Measurements from ENCODE around the gene RNF166.

Gene RNF166, protein sequence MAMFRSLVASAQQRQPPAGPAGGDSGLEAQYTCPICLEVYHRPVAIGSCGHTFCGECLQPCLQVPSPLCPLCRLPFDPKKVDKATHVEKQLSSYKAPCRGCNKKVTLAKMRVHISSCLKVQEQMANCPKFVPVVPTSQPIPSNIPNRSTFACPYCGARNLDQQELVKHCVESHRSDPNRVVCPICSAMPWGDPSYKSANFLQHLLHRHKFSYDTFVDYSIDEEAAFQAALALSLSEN

GRCh38 chr16:88706229-88706964, at the start of gene RNF166, which contains the start of gene CTU2:
Gene RNF166 (minus strand): TSS chr16:88706408. CDS start chr16:88706325, 83 bp downstream.
Gene CTU2 (plus strand): TSS chr16:88706503. CDS start chr16:88706531, 28 bp downstream.
- peak; percentile 92 for DNase-seq (ENCODE audit: low spot score)

- DNase-seq (ENCODE audit: low spot score) = no peak
Observed at GRCh38 chr16:88754912-88755744, 48.9 kb upstream of the RNF166 start.

DNA sequence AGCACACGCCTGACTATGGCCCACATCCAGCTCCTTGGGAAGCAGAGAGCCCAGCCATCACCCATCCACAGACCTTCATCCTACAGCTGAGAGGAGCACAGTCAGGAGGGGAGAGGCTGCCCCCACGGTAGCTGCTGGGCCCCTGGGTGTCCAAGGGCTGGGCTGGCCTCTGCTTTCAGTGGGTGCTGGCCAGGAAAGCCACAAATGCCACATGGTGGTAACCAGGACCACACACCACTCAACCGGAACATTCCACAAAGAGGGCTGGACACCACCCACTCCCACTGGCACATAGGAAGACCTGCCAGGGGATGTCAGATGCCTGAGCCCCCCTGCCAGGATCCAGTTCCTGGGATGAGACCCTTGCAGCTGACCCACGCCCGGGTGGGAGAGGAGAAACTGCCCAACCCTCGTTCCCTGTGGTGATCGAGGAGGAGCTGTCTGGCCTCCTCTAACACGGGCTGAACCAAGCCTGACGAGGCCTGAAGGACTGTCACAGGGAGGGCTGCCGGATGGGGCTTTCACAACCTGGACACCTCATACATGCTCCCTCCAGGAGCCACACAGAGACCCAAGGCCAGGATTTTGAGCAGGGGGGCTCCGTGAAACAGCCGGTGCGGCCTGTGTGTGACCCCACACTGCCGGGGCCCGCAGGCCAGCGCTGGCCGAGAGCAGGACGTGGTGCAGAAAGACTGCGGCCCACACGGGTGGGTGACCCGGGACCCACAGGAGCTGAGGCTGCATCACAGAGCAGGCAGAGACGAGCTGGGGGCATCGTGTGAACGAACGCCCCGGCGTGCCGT, 48.1 kb upstream of the RNF166 start:
- DNase-seq (ENCODE audit: low spot score) = no peak

- DNase-seq (ENCODE audit: low spot score) = no peak
Observed at GRCh38 chr16:88753602-88754001, 47.4 kb upstream of the RNF166 start.

GRCh38 chr16:88753191-88753590, 47.0 kb upstream of the RNF166 start:
- DNase-seq (ENCODE audit: low spot score) = no peak

GRCh38 chr16:88752386-88753002, 46.3 kb upstream of the RNF166 start:
- DNase-seq (ENCODE audit: low spot score) = no peak

GRCh38 chr16:88750854-88751253, 44.6 kb upstream of the RNF166 start:
- no peak for DNase-seq (ENCODE audit: low spot score)

DNA sequence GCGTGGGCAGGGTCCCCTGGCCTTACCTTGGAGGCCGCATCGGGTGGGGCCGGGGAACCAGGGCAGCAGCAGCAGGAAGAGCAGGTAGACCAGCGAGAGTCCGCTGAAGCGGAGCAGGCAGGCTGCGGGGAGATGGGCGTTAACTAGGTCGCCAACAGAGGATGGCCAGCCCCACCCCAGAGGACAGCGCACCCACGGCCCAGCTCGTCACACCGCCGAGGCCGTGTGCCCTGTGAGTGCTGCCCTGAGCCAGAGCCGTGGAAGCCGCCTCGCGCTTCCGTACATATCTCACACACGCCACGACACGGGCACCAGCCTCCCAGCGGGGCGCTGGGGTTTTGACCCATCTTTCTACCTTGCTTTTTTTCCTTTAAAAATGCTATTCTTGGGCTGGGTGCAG, 43.1 kb upstream of the RNF166 start:
- no peak for DNase-seq (ENCODE audit: low spot score)

DNA sequence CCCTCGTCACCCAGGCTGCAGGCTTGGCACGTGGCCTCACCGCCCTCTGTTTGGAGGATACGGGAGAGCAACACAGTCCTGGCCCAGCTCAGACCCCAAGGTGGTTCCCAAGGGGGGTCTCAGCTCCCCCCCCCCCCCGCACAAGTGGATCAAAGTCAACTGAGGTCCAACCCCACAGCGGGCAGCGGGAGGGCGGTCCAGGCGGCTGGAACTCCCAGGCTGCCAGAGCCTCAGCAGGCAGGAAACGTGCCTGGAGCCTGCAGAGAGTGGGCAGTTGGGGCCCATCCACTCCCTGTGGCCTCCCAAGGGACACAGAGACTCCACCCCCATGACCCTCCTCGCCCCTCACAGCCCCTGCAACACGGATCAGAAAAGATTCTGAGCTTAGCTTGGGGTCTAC, 42.2 kb upstream of the RNF166 start:
- no peak for DNase-seq (ENCODE audit: low spot score)

GRCh38 chr16:88747588-88748301, 41.5 kb upstream of the RNF166 start:
- peak; percentile 31 for DNase-seq (ENCODE audit: low spot score)

DNA sequence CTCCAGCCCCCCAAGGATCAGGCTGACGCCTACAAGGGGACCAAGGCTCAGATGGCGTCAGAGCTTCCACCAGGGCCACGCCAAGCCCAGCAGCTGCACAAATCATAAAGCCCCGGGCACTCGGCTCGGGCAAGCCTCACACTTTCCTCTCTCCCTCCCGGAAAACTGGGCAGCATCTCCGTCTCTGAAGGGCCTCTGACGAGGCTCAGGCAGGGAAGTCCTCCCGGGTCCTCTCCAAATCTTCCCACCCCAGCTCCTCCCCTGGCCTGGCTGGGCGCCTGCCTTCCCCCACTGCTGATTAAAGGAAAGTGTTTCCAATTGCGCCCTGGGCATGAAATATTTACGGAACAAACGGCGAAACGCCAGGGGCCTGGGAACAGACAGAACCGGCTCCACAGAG, 40.3 kb upstream of the RNF166 start:
- no peak for DNase-seq (ENCODE audit: low spot score)

- no peak for DNase-seq (ENCODE audit: low spot score)
Observed at GRCh38 chr16:88744577-88745521, 38.6 kb upstream of the RNF166 start.

DNA sequence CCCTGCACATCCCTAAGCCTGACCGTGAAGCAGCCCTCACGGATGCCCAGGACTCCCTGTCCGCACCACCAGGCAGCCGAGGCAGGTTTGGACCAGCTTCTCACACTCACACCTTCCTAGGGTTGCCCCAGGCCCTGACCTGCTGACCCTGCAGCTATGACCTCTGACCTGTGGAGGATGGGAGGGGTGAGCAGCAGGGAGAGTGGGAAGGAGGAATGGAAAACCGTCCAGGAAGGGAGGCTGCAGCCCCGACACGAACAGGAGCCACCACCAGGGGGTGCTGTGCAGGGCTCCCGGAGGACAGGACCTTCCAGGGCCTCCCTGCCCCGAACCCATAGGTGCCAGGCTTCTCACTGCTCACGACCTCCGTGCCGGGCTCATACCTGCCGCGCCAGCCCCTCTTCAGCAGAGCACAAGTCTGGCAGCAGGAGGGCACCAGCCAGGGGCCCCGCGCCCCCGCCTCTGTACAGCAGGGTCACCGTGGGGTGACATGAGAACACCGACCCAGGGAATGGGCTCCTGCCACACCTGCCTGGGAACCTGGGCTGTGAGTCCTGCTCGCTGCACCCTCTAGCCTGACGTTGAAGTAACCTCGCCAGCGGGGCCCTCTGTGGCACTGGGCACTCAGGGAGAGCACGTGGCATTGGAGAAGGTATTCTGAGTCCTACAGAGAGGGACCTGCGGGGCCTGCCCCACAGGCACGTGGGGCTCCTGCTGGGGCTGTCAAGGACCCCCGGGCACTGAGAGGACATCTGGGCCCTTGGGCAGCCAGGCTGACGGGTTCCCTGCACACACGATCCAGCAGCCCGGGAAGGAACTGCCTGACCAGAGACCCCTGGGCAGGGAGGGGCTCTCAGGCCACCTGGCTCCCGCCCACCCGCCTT, 37.7 kb upstream of the RNF166 start:
- DNase-seq (ENCODE audit: low spot score) = peak; percentile 60

DNA sequence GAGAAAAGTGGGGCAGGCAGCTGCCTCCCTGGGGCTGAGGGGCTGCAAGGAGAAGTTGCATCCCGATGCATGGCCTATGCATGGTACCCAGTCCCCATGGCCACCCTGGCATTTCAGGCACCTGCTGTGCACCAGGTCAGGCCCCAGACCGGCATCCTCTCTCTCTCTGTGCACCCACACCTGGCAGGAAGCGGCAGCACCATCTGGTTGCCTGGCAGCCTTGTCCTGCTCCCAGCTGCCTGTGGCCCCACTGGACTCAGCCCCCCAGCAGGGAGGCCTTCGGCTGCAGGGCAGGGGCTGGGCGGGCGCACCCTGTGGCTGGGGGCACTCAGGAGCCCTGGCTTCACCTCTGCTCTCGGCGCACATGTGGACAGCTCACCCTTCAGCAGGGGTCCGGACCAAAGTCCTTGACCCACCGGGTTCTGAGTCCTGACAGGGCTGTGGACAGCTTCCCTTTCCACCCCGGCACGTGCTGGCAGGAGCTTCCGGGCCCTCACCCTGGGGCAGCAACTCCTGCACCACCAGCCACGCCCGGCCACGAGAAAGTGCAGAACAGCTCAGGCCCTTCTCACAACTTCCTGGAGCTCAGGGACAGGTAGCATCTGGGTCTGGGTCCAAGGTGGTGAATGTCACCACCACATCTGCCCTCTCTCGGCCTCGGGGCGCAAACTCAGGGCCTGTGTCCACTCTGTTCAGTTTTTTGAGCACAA, 36.8 kb upstream of the RNF166 start:
- DNase-seq (ENCODE audit: low spot score) = no peak

GRCh38 chr16:88741368-88741767, 35.2 kb upstream of the RNF166 start:
- DNase-seq (ENCODE audit: low spot score) = no peak

DNA sequence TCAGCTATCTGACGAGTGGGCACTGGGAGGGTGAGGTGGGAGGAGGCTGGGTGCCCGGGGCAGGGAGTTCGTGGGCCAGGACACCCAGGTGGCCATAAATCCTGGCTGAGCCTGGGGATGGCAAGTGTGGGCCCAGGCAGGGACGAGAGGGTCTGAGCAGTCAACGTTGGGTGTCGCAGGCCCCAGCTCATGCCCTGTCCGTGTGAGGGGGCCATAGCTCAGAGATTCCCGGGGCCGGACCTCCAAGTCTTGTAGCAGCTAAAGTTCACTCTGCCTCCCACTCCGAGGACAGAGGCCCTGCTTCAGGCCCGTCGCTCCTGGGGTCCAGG, 34.5 kb upstream of the RNF166 start:
- DNase-seq (ENCODE audit: low spot score) = no peak

DNA sequence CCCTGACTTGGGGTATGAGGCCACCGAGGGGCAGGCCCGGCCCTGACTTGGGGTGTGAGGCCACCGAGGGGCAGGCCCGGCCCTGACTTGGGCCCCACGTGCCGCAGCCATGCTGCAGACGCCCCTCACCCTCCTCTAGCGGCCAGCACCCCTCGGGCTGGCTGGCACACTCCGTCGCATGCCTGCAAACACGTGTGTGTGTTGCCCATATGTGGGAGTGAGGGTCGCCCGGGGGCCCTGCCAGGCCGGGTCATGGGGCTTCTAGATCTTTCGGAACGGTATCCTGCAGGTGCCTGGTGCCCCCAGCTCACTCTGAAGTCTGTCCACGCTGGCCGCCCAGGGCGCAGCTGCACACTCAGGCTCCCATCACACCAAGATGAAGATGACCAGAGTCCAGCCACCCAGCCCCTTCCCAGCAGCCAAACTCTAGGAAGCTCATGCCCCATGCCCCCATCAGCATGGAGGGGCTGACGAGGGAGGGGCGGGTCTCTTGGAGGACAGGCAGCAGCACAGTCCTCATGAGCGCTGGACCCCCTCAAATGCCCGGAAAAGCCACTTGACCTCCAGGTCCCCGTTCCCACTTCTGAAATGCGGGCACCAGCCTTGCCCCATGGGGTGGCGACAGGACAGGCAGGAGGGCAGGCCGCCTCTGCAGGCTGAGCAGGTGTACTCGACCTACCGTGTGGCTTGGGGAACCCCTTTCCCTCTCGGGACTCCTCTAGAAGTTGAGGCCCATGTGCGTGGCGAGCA, 33.9 kb upstream of the RNF166 start:
- no peak for DNase-seq (ENCODE audit: low spot score)

Measured in activated CD4-positive, alpha-beta T cell treated with anti-CD3 and anti-CD28 coated beads, Interleukin-2, Interleukin-4, amounts not matched to agents 100 ng/mL and 50 ng/mL, durations not matched to agents 16 hours and 8 hours (primary cell).